HG02973 (cell line): ENCODE measurements around the gene BSDC1.
A peak's percentile ranks its signal among the peaks of the same experiment; 100 is the strongest.

Experiments
- ATAC-seq: cut with Tn5 transposase; IDR thresholded peaks from one replicate; pipeline ENCODE4 v1.9.1; 2021; ENCODE audit warnings: moderate library complexity; ENCODE audit not compliant: unreplicated experiment

The BSDC1 gene

DNA sequence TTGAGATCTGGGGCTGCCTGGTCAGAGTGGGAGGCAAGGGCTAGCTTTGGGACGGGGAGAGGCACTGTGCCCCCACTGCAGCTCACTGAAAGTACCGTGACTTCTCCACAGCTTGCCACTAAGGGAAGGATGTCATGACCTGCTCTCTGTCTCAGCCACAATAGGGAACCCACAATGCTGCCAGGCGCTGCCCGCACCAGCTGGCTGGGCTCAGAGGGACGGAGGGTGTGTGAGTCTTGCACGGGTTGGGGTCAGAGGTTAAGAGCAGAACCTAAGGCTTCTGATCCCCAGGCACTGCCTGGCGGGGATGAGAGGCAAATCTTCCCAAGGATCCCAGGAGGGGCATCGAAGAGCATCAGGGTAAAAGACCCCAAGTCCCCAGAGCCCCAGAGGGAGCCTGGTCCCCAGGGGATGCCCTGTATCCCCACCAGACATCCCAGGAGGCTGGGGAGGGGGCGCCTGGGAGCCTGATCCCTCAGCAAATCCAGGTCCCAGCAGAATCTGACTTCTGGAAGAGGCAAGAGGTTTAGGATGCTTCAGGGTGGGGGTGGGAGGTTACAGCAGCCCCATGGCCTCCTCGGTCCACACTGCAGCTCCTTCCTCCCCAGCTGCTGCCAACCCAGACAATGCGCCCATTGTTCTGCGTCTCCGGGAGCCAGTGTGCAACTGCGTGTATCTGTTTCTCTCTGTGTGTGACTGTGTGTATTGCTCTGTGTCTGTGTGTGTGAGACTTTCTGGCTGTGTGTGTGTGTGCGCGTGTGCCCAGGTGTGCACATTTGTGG, 56.2 kb downstream of the BSDC1 start:
- no peak for ATAC-seq

GRCh38 chr1:32336963-32337675, 57.1 kb downstream of the BSDC1 start:
- no peak for ATAC-seq

DNA sequence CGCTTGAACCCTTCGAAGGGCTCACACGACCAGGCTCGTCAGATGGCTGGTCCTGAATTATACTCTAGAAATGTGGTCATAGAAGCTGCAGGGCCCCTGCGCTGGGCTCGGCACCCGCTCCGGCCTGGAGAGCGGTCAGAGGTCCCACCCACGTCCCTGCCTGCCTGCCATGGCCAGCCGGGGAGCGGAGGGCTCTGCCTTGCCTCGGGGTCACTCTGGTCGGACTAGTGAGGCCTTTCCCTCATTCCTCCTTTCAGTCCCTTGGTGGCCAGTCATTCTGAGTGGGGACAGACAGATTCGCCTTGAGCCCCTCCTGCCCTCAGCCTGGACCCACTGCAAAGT, 57.7 kb downstream of the BSDC1 start:
- ATAC-seq = no peak

GRCh38 chr1:32335790-32336590, 58.3 kb downstream of the BSDC1 start, which contains the start of gene MARCKSL1:
MARCKSL1 (minus strand) TSS chr1:32336233; CDS start chr1:32336033, 200 bp downstream.
- peak; percentile 38 for ATAC-seq

GRCh38 chr1:32335535-32335789, 58.8 kb downstream of the BSDC1 start:
- ATAC-seq = no peak

- no peak for ATAC-seq
Measured at GRCh38 chr1:32334864-32335534, 59.2 kb downstream of the BSDC1 start.

DNA sequence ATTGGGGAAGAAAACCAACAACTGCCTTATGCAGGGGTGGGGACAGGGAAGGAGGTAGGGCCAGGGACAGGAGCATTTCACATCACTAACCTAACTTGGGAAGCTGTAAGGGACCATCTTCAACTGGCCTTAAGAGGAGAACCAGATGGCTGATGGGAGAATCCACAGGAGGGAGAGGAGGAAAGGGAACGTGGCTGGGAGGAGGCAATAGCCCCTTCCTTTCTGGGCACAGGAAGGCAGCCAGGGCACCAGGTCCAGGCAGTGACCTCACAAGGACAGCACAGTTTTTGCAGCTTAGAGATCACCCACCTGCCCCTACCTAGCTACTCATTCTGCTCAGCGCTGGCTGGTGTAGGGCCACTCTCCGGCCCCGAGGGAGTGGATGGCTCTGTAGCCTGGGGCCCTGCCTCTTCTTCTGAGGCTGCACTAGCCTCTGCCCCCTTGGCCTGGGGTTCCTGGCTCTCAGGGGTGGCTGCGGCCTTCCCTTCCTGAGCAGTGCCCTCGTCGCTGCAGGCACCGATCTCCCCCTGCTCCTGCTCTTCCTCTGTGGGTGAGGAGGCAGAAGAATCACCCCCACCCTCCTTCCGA, 59.9 kb downstream of the BSDC1 start:
- ATAC-seq = no peak

DNA sequence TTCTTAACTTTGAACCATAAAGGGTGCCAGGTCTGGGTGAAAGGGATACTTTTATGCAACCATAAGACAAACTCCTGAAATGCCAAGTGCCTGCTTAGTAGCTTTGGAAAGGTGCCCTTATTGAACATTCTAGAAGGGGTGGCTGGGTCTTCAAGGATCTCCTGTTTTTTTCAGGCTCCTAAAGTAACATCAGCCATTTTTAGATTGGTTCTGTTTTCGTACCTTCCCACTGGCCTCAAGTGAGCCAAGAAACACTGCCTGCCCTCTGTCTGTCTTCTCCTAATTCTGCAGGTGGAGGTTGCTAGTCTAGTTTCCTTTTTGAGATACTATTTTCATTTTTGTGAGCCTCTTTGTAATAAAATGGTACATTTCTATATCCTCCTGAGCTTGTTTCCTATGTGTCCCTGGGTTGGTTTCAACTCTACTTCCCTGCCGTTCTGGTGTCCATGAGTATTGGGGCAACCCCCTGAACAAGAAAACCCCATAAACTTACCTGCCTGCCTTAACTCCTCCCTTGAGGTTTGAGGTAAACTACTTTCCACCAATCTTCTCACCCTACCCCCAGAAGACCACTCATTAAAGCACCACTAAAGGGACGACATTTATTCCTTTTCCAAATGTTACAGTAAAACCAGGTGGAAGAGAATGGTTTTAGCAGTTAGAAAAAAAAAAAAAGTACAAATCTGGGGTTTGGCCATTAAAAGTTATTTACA, 60.8 kb downstream of the BSDC1 start:
- ATAC-seq = no peak

- no peak for ATAC-seq
Measured at GRCh38 chr1:32332290-32333079, 61.8 kb downstream of the BSDC1 start.

DNA sequence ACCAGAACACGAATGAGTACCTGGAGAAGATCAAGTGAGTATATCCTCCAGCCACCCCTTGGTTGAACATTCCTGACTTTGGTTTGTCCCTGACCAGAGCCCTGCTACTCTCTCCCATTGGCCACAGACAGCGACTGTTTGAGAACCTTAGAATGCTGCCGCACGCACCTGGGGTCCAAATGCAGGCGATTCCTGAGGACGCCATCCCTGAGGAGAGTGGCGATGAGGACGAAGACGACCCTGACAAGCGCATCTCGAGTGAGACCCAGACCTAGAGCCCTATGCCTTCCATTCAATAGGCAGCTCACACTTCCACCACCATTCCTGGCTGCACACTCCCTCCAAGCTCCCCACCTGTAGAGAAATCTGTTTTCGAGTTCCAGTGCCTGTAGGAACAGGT, 62.7 kb downstream of the BSDC1 start:
- ATAC-seq = no peak

DNA sequence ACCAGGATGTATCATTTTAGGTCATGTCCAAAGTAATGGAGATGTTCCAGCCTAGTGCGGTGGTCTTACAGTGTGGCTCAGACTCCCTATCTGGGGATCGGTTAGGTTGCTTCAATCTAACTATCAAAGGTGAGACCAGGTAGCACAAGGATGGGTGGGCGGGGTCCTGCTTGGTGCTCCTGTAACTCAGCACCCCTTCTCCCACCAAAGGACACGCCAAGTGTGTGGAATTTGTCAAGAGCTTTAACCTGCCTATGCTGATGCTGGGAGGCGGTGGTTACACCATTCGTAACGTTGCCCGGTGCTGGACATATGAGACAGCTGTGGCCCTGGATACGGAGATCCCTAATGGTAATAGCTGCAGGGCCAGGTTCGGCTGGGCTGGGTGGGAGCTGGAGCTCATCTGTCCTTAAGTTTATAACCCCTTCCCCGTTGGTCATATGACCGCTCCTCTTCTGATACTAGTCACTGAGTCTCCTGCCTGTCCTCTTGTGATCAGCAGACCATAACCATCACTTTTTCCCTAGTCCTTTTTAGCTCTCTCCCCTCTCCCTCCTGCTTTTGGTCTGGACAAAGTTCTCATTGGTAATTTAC, 63.6 kb downstream of the BSDC1 start:
- ATAC-seq = no peak

GRCh38 chr1:32329931-32330466, 64.2 kb downstream of the BSDC1 start:
- ATAC-seq = no peak

DNA sequence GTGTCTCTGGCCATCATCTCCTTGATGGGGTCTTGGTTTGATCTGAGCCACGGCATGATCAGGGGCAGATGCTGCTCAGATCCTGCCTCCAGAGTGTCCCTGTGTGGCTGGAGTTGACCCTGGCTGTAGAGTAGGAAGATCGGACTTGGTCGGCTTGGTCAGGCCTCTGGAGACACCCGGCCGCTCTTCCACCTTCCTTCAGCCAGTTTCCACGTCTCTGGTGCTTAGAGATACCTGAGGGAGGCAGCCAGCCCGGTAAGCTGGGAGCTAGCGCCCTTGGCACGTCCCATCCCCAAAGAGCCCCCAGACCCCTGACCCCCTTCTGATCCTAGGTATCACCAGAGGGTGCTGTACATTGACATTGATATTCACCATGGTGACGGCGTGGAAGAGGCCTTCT, 67.0 kb downstream of the BSDC1 start:
- no peak for ATAC-seq

- ATAC-seq = no peak
Measured at GRCh38 chr1:32321712-32322291, 72.4 kb downstream of the BSDC1 start.

DNA sequence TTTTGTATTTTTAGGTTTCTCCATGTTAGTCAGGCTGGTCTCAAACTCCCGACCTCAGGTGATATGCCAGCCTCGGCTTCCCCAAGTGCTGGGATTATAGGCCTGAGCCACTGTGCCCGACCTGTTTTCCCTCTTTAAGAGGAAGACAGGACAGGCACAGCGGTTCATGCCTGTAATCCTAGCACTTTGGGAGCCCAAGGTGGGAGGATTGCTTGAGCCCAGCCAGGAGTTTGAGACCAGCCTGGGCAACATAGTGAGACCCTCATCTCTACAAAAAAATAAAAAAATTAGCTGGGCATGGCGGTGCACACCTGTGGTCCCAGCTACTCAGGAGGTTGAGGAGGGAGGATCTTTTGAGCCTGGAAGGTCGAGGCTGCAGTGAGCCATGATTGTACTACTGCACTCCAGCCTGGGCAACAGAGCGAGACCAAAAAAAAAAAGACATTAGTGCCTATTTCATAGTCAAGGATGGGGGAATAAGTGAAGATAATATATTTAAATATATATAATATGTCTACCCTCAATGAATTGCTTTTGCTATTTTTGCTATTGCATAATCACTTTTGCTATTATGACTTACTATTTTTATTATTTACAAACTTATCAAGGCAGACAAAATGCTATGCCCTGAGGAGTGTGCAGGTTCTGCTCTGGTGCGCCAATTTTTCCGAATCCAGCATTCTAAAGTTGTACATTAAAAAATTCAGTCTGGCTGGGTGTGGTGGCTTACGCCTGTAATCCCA, 75.9 kb downstream of the BSDC1 start:
- no peak for ATAC-seq

DNA sequence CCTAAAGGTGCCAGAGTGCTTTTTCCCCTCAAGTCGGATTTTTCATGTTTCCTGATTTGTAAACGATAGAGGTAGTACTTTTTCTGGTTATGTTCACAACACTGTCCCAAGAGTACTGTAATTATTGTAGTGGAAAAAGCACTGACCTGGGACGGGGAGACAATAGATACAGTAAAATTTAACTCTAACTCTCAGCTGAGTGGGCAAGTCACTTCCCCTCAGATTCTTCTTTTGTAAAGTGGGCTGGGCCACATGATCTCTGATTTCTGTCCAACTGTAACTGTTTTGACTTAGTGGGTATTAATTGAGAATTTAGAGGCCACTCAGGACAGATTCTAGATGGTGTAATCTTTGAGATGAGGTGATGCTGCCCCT, 77.4 kb downstream of the BSDC1 start:
- no peak for ATAC-seq
